ENCODE results near the gene PNPLA7.

PNPLA7 gene

DNA sequence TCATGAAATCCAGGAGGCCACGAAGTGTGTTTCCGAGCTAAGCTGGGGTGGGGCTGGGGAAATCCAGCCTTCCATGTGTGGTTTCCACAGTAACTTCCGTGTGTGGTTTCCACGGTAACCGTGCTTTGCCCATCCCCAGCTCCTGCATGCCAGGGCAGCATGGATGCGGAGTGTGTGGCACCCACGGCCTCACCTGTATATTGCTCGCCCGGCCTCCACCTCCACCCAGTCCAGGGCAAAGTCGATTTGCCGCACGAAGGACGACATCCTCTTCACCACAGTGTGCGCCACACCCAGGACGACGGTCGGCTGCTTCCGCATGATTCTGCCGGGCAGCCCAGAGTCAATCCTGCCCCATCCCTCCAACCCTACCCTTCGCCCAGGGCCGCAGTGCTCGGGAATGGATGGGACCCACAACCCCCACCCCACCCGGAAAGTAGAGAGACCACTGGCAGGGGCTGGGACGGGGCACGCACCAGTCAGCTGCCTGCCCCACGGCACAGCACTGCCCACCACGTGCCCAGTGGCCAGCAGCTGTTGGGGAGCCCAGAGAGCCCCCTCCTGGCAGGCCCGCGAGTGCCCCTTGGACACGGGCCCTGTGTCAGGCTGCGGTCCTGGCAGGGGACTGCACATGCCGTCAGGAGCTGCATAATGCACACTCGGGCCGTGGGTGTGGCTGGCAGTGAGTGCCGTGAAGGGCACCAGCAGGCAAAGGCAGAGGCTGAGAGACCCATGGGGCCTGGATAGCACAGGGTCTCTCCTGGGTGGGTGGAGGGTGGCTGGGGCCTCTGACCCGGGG lies 52.1 kb downstream of the PNPLA7 start:
- Histone ChIP-seq H3K27ac (ENCODE audit: low read length) (no peak overlapping the region), H4K20me1 (ENCODE audit: insufficient read depth, low read length) (peaks cover 13% of the 10 kb centered on the region; the same call in 1 of the 2 replicates), H3K4me1 (ENCODE audit: insufficient read depth, low read length) (no peaks in the 10 kb centered on the region), H3K9ac (ENCODE audit: low read depth, low read length) (no peak overlapping the region), H3K9me3 (ENCODE audit: insufficient read depth, low read length, severe bottlenecking) (no peaks in the 10 kb centered on the region), H3K79me2 (ENCODE audit: insufficient read depth, low read length) (no peaks in the 10 kb centered on the region), H3K27me3 (ENCODE audit: insufficient read depth, low read length, poor library complexity) (no peaks in the 10 kb centered on the region), H2AFZ (ENCODE audit: low read depth, low read length) (no peak overlapping the region), H3K4me3 (ENCODE audit: low read depth in 1 of 2, low read length in 2 of 2) (no peak overlapping the region), H3K4me2 (ENCODE audit: insufficient read depth, low read length) (no peak overlapping the region), H3K36me3 (ENCODE audit: insufficient read depth, low read length) (no peaks in the 10 kb centered on the region)
- ATAC-seq (ENCODE audit: insufficient read depth, low read depth) (no peak), DNase-seq (no peak)
- TF ChIP-seq, protein P1, sequence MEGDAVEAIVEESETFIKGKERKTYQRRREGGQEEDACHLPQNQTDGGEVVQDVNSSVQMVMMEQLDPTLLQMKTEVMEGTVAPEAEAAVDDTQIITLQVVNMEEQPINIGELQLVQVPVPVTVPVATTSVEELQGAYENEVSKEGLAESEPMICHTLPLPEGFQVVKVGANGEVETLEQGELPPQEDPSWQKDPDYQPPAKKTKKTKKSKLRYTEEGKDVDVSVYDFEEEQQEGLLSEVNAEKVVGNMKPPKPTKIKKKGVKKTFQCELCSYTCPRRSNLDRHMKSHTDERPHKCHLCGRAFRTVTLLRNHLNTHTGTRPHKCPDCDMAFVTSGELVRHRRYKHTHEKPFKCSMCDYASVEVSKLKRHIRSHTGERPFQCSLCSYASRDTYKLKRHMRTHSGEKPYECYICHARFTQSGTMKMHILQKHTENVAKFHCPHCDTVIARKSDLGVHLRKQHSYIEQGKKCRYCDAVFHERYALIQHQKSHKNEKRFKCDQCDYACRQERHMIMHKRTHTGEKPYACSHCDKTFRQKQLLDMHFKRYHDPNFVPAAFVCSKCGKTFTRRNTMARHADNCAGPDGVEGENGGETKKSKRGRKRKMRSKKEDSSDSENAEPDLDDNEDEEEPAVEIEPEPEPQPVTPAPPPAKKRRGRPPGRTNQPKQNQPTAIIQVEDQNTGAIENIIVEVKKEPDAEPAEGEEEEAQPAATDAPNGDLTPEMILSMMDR (IDR thresholded peaks at IDR 0.05; ENCODE audit: borderline replicate concordance, extremely low read depth, low read length, poor library complexity, severe bottlenecking) = no peak
- no peak for TF ChIP-seq EZH2 (IDR thresholded peaks at IDR 0.05; ENCODE audit: borderline replicate concordance, low read depth, low read length, severe bottlenecking)

DNA sequence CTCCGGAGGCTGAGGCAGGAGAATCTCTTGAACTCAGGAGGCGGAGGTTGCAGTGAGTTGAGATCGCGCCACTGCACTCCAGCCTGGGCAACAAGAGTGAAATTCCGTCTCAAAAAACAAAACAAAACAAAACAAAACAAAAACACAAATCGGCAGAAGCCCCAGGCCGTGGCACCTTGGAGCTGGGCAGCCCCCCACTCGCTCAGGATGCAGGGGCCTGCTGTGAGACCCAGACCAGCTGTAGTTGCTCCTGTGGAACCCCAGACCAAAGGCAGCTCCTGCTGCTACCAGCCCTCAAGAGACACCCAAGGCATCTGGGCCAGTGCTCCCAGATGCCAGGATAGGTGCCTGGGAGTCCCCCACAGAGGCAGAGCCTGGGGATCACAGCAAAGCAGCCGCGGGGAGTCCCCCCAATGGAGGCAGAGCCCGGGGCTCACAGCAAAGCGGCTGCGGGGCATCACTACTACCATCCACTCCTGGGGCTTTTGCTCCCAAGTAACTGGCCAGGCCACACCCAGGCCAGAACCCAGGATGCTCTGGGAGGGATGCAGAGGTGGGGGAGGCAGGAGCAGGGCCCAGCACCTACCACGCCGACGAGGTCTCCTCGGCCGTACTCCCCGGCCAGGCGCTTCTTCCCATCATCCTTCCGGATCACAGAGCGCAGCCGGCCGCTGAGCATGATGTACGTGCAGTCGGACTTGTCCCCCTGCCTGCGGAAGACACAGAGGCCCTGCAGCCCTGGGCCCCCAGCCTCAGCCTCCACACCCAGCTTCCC lies 53.4 kb downstream of the PNPLA7 start:
- Histone ChIP-seq H3K4me2 (ENCODE audit: insufficient read depth, low read length) (no peak overlapping the region), H3K9ac (ENCODE audit: low read depth, low read length) (no peak overlapping the region), H3K4me3 (ENCODE audit: low read depth in 1 of 2, low read length in 2 of 2) (no peak overlapping the region), H3K79me2 (ENCODE audit: insufficient read depth, low read length) (no peaks in the 10 kb centered on the region), H4K20me1 (ENCODE audit: insufficient read depth, low read length) (peaks cover 13% of the 10 kb centered on the region; the same call in 1 of the 2 replicates), H3K36me3 (ENCODE audit: insufficient read depth, low read length) (no peaks in the 10 kb centered on the region), H3K27me3 (ENCODE audit: insufficient read depth, low read length, poor library complexity) (no peaks in the 10 kb centered on the region), H3K9me3 (ENCODE audit: insufficient read depth, low read length, severe bottlenecking) (no peaks in the 10 kb centered on the region), H3K27ac (ENCODE audit: low read length) (no peak overlapping the region), H3K4me1 (ENCODE audit: insufficient read depth, low read length) (no peaks in the 10 kb centered on the region), H2AFZ (ENCODE audit: low read depth, low read length) (no peak overlapping the region)
- ATAC-seq (ENCODE audit: insufficient read depth, low read depth) = no peak
- TF ChIP-seq, protein P1 (IDR thresholded peaks at IDR 0.05; ENCODE audit: borderline replicate concordance, extremely low read depth, low read length, poor library complexity, severe bottlenecking) = no peak
- TF ChIP-seq EZH2 (IDR thresholded peaks at IDR 0.05; ENCODE audit: borderline replicate concordance, low read depth, low read length, severe bottlenecking) = no peak
- DNase-seq = no peak

DNA sequence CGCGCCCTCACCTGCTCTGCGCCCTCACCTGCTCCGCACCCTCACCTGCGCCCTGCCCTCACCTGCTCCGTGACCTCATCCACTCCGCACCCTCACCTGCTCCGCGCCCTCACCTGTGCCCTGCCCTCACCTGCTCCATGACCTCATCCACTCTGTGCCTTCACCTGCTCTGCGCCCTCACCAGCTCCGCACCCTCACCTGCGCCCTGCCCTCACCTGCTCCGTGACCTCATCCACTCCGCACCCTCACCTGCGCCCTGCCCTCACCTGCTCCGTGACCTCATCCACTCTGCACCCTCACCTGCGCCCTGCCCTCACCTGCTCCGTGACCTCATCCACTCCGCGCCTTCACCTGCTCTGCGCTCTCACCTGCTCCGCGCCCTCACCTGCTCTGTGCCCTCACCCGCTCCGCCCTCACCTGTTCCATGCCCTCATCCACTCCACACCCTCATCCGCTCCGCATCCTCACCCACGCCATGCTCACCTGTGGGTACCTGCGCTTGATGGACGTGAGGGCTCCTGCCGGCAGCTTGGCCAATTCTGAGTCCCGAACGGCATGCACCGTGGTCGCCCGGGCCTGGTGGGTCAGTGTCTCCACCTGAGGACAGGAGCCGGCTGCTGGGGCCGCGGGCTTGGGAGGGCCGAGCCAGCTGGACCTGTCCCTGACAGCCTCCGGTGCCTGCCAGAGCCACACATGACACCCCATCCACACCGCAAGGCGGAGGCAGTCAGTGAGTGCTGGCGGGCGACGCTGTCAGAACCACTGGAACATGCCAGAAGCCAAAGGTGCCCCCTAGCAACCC lies 55.5 kb downstream of the PNPLA7 start:
- H4K20me1 ChIP-seq (ENCODE audit: insufficient read depth, low read length) = peaks cover 13% of the 10 kb centered on the region; the same call in 1 of the 2 replicates
- no peak overlapping the region for H3K9ac ChIP-seq (ENCODE audit: low read depth, low read length)
- no peak overlapping the region for H3K4me3 ChIP-seq (ENCODE audit: low read depth in 1 of 2, low read length in 2 of 2)
- H3K27me3 ChIP-seq (ENCODE audit: insufficient read depth, low read length, poor library complexity) = no peaks in the 10 kb centered on the region
- no peaks in the 10 kb centered on the region for H3K4me1 ChIP-seq (ENCODE audit: insufficient read depth, low read length)
- no peak for DNase-seq
- TF ChIP-seq EZH2 (IDR thresholded peaks at IDR 0.05; ENCODE audit: borderline replicate concordance, low read depth, low read length, severe bottlenecking) = no peak
- TF ChIP-seq, protein P1 (IDR thresholded peaks at IDR 0.05; ENCODE audit: borderline replicate concordance, extremely low read depth, low read length, poor library complexity, severe bottlenecking) = no peak
- no peak overlapping the region for H3K27ac ChIP-seq (ENCODE audit: low read length)
- no peak for ATAC-seq (ENCODE audit: insufficient read depth, low read depth)
- H3K36me3 ChIP-seq (ENCODE audit: insufficient read depth, low read length) = no peaks in the 10 kb centered on the region
- H3K9me3 ChIP-seq (ENCODE audit: insufficient read depth, low read length, severe bottlenecking) = no peaks in the 10 kb centered on the region
- no peaks in the 10 kb centered on the region for H3K79me2 ChIP-seq (ENCODE audit: insufficient read depth, low read length)
- no peak overlapping the region for H3K4me2 ChIP-seq (ENCODE audit: insufficient read depth, low read length)
- H2AFZ ChIP-seq (ENCODE audit: low read depth, low read length) = no peak overlapping the region
